HEK293 (cell line): ENCODE measurements around the gene RBMS3.

Experiments
- CTCF ChIA-PET: fragments of 350-600 bp; formaldehyde crosslinking; extraction: SDS; loops from one replicate; lab custom pipeline; 2021; ENCODE audit warnings: antibody characterized with exemption; lab: Yijun Ruan, JAX
- POLR2A ChIA-PET: fragments of 300-600 bp; formaldehyde crosslinking; extraction: SDS; loops from one replicate; lab custom pipeline; 2020; ENCODE audit warnings: antibody characterized with exemption, inconsistent platforms; lab: Yijun Ruan, JAX
- H3K27ac ChIP-seq: fragments of 200-500 bp; sonication (Bioruptor generic); 2 replicates; pipeline ENCODE4 v1.5.1; 2014; ENCODE audit warnings: low read depth, low read length, control low read depth, inconsistent platforms; ENCODE audit errors: extremely low read depth
- H3K36me3 ChIP-seq, 2 experiments: fragments of 200-500 bp in 1 of 2; sonication (Bioruptor generic) in 1 of 2; 1 replicate in 1 of 2; 2 replicates in 1 of 2; pipeline ENCODE4 v1.5.1; 2014 to 2017; ENCODE audit warnings: inconsistent platforms in 2 of 2, low read length in 2 of 2; ENCODE audit not compliant: control insufficient read depth in 2 of 2, insufficient read depth in 1 of 2
- H3K4me1 ChIP-seq: fragments of 200-500 bp; sonication (Bioruptor generic); 2 replicates; pipeline ENCODE4 v1.5.1; 2014; ENCODE audit warnings: mild to moderate bottlenecking, low read length, inconsistent platforms; ENCODE audit not compliant: control insufficient read depth, insufficient read depth
- H3K4me3 ChIP-seq: 2 replicates; pipeline ENCODE4 v1.5.1; 2011; ENCODE audit warnings: low read depth, mild to moderate bottlenecking, control low read depth, low read length, moderate library complexity
- H3K9me3 ChIP-seq: fragments of 200-500 bp; sonication (Bioruptor generic); 2 replicates; pipeline ENCODE4 v1.5.1; 2014; ENCODE audit warnings: low read depth, low read length, inconsistent platforms; ENCODE audit not compliant: control insufficient read depth, insufficient read depth
- FEZF1 ChIP-seq: fragments of 450-650 bp; formaldehyde crosslinking; IDR thresholded peaks from 2 replicates; pipeline ENCODE4 v1.5.1; 2016; ENCODE audit warnings: missing biosample characterization, missing genetic modification characterization
- HOXC10 ChIP-seq: sonication (generic); formaldehyde crosslinking; IDR thresholded peaks from 2 replicates; pipeline ENCODE4 v1.8.1; 2023; ENCODE audit warnings: mild to moderate bottlenecking, missing genetic modification reagents
- IKZF3 ChIP-seq: fragments of 450-650 bp; IDR thresholded peaks from 2 replicates; pipeline ENCODE4 v1.5.0; 2018; ENCODE audit warnings: missing biosample characterization, mild to moderate bottlenecking, missing genetic modification characterization, moderate library complexity
- KLF8 ChIP-seq: fragments of 450-650 bp; formaldehyde crosslinking; IDR thresholded peaks from 2 replicates; pipeline ENCODE4 v1.5.1; 2016; ENCODE audit warnings: missing biosample characterization, missing genetic modification characterization
- MEIS1 ChIP-seq: sonication (generic); formaldehyde crosslinking; IDR thresholded peaks from 2 replicates; pipeline ENCODE4 v1.8.1; 2022; ENCODE audit warnings: missing genetic modification reagents, mild to moderate bottlenecking, borderline replicate concordance
- MYNN ChIP-seq: fragments of 450-650 bp; formaldehyde crosslinking; IDR thresholded peaks from 2 replicates; pipeline ENCODE4 v1.5.1; 2016; ENCODE audit warnings: missing biosample characterization, missing genetic modification characterization, borderline replicate concordance
- REPIN1 ChIP-seq: fragments of 450-650 bp; formaldehyde crosslinking; IDR thresholded peaks from 2 replicates; pipeline ENCODE4 v1.5.1; 2017; ENCODE audit warnings: missing biosample characterization, missing genetic modification characterization, low read depth
- SP2 ChIP-seq: fragments of 450-650 bp; formaldehyde crosslinking; IDR thresholded peaks from 2 replicates; pipeline ENCODE4 v1.5.1; 2016; ENCODE audit warnings: missing biosample characterization, missing genetic modification characterization
- TSHZ1 ChIP-seq: fragments of 450-650 bp; formaldehyde crosslinking; IDR thresholded peaks from 2 replicates; pipeline ENCODE4 v1.5.1; 2016; ENCODE audit warnings: missing biosample characterization, missing genetic modification characterization, borderline replicate concordance
- WT1 ChIP-seq: fragments of 450-650 bp; formaldehyde crosslinking; IDR thresholded peaks from 2 replicates; pipeline ENCODE4 v1.5.1; 2016; ENCODE audit warnings: missing biosample characterization, missing genetic modification characterization
- ZFP37 ChIP-seq: fragments of 450-650 bp; formaldehyde crosslinking; IDR thresholded peaks from 2 replicates; pipeline ENCODE4 v1.5.1; 2016; ENCODE audit warnings: missing biosample characterization, missing genetic modification characterization
- ZFP69B ChIP-seq: fragments of 450-650 bp; formaldehyde crosslinking; IDR thresholded peaks from 2 replicates; pipeline ENCODE4 v1.5.1; 2016; ENCODE audit warnings: missing biosample characterization, missing genetic modification characterization
- ZNF121 ChIP-seq: fragments of 450-650 bp; formaldehyde crosslinking; IDR thresholded peaks from 2 replicates; pipeline ENCODE4 v1.5.1; 2016; ENCODE audit warnings: missing biosample characterization, missing genetic modification characterization
- ZNF202 ChIP-seq: fragments of 450-650 bp; formaldehyde crosslinking; IDR thresholded peaks from 2 replicates; pipeline ENCODE4 v1.5.1; 2016; ENCODE audit warnings: missing biosample characterization, missing genetic modification characterization, borderline replicate concordance
- ZNF266 ChIP-seq: fragments of 450-650 bp; formaldehyde crosslinking; IDR thresholded peaks from 2 replicates; pipeline ENCODE4 v1.5.1; 2016; ENCODE audit warnings: missing biosample characterization, missing genetic modification characterization, low read depth
- ZNF354C ChIP-seq: fragments of 450-650 bp; formaldehyde crosslinking; IDR thresholded peaks from 2 replicates; pipeline ENCODE4 v1.5.1; 2016; ENCODE audit warnings: missing biosample characterization, missing genetic modification characterization, low read depth, borderline replicate concordance
- ZNF404 ChIP-seq: fragments of 450-650 bp; formaldehyde crosslinking; IDR thresholded peaks from 2 replicates; pipeline ENCODE4 v1.5.1; 2017; ENCODE audit warnings: missing biosample characterization, missing genetic modification characterization
- ZNF48 ChIP-seq: fragments of 450-650 bp; formaldehyde crosslinking; IDR thresholded peaks from 2 replicates; pipeline ENCODE4 v1.5.1; 2016; ENCODE audit warnings: missing biosample characterization, missing genetic modification characterization
- ZNF548 ChIP-seq: fragments of 450-650 bp; formaldehyde crosslinking; IDR thresholded peaks from 2 replicates; pipeline ENCODE4 v1.5.1; 2016; ENCODE audit warnings: missing biosample characterization, missing genetic modification characterization
- ZNF701 ChIP-seq: fragments of 450-650 bp; formaldehyde crosslinking; IDR thresholded peaks from 2 replicates; pipeline ENCODE4 v1.5.1; 2016; ENCODE audit warnings: missing biosample characterization, missing genetic modification characterization
- ZNF837 ChIP-seq: fragments of 450-650 bp; formaldehyde crosslinking; IDR thresholded peaks from 2 replicates; pipeline ENCODE4 v1.5.1; 2016; ENCODE audit warnings: missing biosample characterization, missing genetic modification characterization
- ZSCAN18 ChIP-seq: fragments of 450-650 bp; formaldehyde crosslinking; IDR thresholded peaks from 2 replicates; pipeline ENCODE4 v1.5.1; 2016; ENCODE audit warnings: missing biosample characterization, missing genetic modification characterization
- TF ChIP-seq, protein P1 (sequence below): fragments of 450-650 bp; formaldehyde crosslinking; IDR thresholded peaks from 2 replicates; pipeline ENCODE4 v1.5.1; 2017; ENCODE audit warnings: missing biosample characterization, missing genetic modification characterization

The RBMS3 gene

DNA sequence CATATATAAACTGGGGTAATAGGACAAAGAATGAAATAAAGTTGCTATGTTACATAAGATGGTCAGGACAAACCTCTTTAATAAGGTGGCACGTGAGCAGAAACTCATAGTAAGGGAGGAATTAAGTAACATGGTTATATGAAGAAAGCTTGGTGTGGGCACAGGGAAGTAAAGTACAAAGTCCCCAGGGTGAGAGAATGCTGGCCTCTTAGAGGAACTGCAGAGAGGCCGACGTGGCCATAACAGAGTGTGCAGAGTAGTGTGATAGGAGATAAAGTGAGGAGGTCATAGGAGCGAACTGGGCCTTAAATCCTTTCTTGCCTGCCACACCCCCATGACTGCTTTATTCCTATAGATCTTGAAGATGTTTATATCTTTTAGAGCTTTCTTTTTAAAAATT is 17.4 kb upstream of the RBMS3 start:
- CTCF ChIA-PET: no interaction called here
- no peak for TF ChIP-seq ZNF837 (tag by site-specific recombination)
- no peak for TF ChIP-seq IKZF3 (tag by site-specific recombination)
- TF ChIP-seq ZNF548: no peak
- TF ChIP-seq ZNF202: no peak
- H3K9me3 ChIP-seq: no peaks in the 10 kb centered on the region
- no peaks in the 10 kb centered on the region for H3K4me1 ChIP-seq
- no peaks in the 10 kb centered on the region for H3K36me3 ChIP-seq
- H3K27ac ChIP-seq: no peak overlapping the region
- POLR2A ChIA-PET: no interaction called here
- H3K4me3 ChIP-seq: no peak overlapping the region

DNA sequence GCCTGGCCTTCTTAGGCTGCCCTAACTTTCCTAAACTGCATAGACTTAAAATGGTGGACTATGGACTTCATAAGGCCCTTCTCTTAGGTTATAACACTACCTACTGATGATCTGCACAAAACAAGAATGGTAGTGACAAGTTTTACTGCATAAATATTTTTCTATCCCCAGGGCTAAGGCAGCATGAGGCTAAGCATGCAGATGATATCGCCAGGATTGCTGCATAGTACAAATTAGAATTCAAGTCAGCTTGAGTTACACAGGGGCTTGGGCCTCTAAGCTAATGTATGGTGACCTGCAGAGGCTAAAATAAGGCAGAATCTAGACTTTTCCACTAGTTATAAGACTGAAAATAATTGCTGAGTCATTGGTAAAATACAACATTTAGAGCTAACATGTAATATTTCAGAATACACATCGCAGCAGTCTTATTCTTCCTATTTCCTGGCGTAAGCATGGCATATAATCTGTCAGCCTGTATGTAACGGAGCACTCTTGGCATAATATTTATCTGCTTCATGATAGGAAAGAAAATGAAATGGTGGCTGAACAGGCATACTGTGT is 15.3 kb upstream of the RBMS3 start:
- TF ChIP-seq REPIN1 (tag by site-specific recombination): no peak
- TF ChIP-seq ZNF701 (tag by site-specific recombination): no peak
- no peak for TF ChIP-seq ZNF48 (tag by site-specific recombination)
- TF ChIP-seq, protein P1, sequence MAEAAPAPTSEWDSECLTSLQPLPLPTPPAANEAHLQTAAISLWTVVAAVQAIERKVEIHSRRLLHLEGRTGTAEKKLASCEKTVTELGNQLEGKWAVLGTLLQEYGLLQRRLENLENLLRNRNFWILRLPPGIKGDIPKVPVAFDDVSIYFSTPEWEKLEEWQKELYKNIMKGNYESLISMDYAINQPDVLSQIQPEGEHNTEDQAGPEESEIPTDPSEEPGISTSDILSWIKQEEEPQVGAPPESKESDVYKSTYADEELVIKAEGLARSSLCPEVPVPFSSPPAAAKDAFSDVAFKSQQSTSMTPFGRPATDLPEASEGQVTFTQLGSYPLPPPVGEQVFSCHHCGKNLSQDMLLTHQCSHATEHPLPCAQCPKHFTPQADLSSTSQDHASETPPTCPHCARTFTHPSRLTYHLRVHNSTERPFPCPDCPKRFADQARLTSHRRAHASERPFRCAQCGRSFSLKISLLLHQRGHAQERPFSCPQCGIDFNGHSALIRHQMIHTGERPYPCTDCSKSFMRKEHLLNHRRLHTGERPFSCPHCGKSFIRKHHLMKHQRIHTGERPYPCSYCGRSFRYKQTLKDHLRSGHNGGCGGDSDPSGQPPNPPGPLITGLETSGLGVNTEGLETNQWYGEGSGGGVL (tag by site-specific recombination): no peak
- no peak for TF ChIP-seq ZNF404 (tag by site-specific recombination)
- TF ChIP-seq TSHZ1: no peak
- no peak for TF ChIP-seq SP2 (tag by site-specific recombination)
- no peak for TF ChIP-seq ZFP37 (tag by site-specific recombination)
- TF ChIP-seq ZSCAN18 (tag by site-specific recombination): no peak
- POLR2A ChIA-PET: no interaction called here
- Histone ChIP-seq H3K27ac (no peak overlapping the region), H3K4me1 (no peaks in the 10 kb centered on the region), H3K9me3 (no peaks in the 10 kb centered on the region), H3K36me3 (no peaks in the 10 kb centered on the region), H3K4me3 (no peak overlapping the region)
- CTCF ChIA-PET: interaction anchor here (0.7 kb wide), 1 partner anchor 1845 kb away, joined by 3 read pairs; no protein-coding TSS in a partner anchor

- no peak overlapping the region for H3K4me3 ChIP-seq
- TF ChIP-seq FEZF1 (tag by site-specific recombination) (no peak), WT1 (tag by site-specific recombination) (no peak), MEIS1 (CRISPR knock-in tag) (no peak), HOXC10 (CRISPR knock-in tag) (no peak), MYNN (tag by site-specific recombination) (no peak), ZNF354C (tag by site-specific recombination) (no peak), KLF8 (tag by site-specific recombination) (no peak), ZNF121 (tag by site-specific recombination) (no peak), ZFP69B (tag by site-specific recombination) (no peak), ZNF266 (tag by site-specific recombination) (no peak)
- ChIA-PET POLR2A (no interaction called here), CTCF (interaction anchor here (1.0 kb wide), 1 partner anchor 9 kb away, joined by 4 read pairs; no protein-coding TSS in a partner anchor)
- H3K27ac ChIP-seq: no peak overlapping the region
- H3K9me3 ChIP-seq: no peaks in the 10 kb centered on the region
- H3K4me1 ChIP-seq: no peaks in the 10 kb centered on the region
- H3K36me3 ChIP-seq: no peaks in the 10 kb centered on the region
Observed at GRCh38 chr3:29267226-29267625, 13.6 kb upstream of the RBMS3 start.
